Measurements from ENCODE around the gene SEMA4A. TPM values are rescaled to one million over a fixed set of nuclear protein-coding genes. Genes with fewer than 3 reads are reported as not detected.
"Not testable (repeated sequence)": the region's sequence is repeated elsewhere in the genome, so short reads cannot be mapped to it uniquely, and the experiment has no call there.

The SEMA4A gene
- total RNA-seq, 2 experiments from 2014 or later = 68.2 to 75.1 TPM

DNA sequence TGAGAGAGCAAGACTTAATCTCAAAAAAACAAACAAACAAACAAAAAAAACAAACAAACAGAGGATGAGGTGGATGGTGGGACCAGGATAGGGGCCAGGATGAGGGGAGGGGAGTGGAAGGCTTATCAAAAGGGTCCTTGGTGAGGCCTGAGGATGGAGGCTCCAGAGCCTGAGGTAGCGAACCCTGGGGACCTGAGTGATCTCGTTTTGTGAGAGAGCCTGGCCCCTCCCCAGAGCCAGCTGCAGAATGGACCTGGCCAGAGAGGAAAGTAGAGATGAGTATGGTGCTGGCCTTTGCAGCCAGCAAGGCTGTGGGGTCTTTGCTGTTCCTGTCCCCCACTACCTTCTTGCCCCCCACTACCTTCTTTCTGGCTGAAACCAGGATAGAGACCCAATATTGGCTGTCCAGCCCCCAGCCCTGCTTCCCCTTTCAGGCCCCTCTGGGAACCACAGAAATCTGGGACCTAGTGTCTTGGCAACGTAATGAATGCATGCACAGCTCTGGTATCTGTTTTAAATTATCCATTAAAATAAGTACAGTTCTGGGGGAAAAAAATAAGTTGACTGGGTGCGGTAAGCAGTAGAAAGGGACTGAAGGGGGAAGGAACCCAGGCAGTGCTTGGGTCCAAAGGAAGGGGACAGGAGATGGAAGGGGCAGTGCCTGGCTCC is 40.0 kb upstream of the SEMA4A start:
- Mint-ChIP-seq H3K27ac (peak overlapping the region; percentile 87), H3K4me3 (peak overlapping the region; percentile 93), H3K4me1 (ENCODE audit: low read depth) (peaks cover 21% of the 10 kb centered on the region), H3K9me3 (no peaks in the 10 kb centered on the region), H3K27me3 (no peaks in the 10 kb centered on the region), H3K36me3 (peaks cover 9% of the 10 kb centered on the region)
- intact Hi-C loops (cut with micrococcal nuclease) = no loop called here
- no peak for DNase-seq
- POLR2A ChIA-PET = interaction anchor here (1.4 to 5.3 kb wide), 5 partner anchors 8 to 100 kb away, joined by 4 to 95 read pairs (median 41); partner anchors contain the start of gene PMF1
- CTCF ChIA-PET = interaction anchor here (0.5 to 26.8 kb wide), 5 partner anchors 12 to 583 kb away, joined by 3 to 1097 read pairs (median 7); no protein-coding TSS in a partner anchor

DNA sequence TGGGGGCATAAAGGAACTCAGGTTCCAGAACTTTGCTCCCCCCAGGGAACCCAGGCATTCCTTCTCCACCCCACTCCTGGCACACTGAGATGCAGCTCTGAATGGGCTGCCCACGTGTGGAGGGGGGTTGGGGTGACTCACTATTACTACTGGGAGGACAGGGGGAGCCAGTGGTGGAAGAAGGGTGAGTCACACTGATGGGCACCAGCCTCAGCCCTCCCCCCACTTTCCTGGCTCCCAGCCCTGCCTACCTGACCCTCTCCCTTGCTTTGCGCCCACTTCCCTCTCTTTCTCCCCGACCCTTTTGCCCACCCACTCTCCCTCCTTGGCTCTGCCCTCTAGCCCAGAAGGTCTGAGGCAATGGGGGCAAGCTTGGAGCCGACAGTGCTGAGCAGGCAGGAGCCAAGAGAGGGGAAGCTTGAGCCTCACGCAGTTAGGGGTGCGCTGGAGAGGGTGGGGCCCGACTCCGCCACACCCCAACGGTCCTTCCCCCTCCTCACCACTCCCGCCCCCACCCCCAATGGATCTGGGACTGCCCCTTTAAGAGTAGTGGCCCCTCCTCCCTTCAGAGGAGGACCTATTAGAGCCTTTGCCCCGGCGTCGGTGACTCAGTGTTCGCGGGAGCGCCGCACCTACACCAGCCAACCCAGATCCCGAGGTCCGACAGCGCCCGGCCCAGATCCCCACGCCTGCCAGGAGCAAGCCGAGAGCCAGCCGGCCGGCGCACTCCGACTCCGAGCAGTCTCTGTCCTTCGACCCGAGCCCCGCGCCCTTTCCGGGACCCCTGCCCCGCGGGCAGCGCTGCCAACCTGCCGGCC is 39.1 kb upstream of the SEMA4A start, which contains the start of gene LMNA:
Gene LMNA, plus strand, starts transcription at position 611 of the 818 bp plus-strand sequence. CDS start 208 bp downstream, outside the sequence.
- intact Hi-C loops (cut with micrococcal nuclease) = loop anchor here (1.0 kb wide), 4 partner anchors 8 to 18 kb away; no protein-coding TSS in a partner anchor
- H3K27me3 Mint-ChIP-seq = no peaks in the 10 kb centered on the region

DNA sequence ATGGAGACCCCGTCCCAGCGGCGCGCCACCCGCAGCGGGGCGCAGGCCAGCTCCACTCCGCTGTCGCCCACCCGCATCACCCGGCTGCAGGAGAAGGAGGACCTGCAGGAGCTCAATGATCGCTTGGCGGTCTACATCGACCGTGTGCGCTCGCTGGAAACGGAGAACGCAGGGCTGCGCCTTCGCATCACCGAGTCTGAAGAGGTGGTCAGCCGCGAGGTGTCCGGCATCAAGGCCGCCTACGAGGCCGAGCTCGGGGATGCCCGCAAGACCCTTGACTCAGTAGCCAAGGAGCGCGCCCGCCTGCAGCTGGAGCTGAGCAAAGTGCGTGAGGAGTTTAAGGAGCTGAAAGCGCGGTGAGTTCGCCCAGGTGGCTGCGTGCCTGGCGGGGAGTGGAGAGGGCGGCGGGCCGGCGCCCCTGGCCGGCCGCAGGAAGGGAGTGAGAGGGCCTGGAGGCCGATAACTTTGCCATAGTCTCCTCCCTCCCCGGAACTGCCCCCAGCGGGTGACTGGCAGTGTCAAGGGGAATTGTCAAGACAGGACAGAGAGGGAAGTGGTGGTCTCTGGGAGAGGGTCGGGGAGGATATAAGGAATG is 38.4 kb upstream of the SEMA4A start:
- peak; percentile 38 for DNase-seq
- Mint-ChIP-seq H3K4me3 (peak overlapping the region; percentile 93), H3K4me1 (ENCODE audit: low read depth) (peaks cover 26% of the 10 kb centered on the region), H3K27ac (peak overlapping the region; percentile 87), H3K9me3 (no peaks in the 10 kb centered on the region), H3K36me3 (peaks cover 12% of the 10 kb centered on the region), H3K27me3 (no peaks in the 10 kb centered on the region)
- CTCF ChIA-PET = interaction anchor here (0.8 to 26.8 kb wide), 4 partner anchors 9 to 109 kb away, joined by 3 to 1097 read pairs (median 32); no protein-coding TSS in a partner anchor
- intact Hi-C loops (cut with micrococcal nuclease) = loop anchor here (1.0 kb wide), 4 partner anchors 8 to 19 kb away; no protein-coding TSS in a partner anchor
- POLR2A ChIA-PET = interaction anchor here (0.6 to 5.3 kb wide), 7 partner anchors 10 to 103 kb away, joined by 4 to 95 read pairs (median 9); partner anchors contain the start of gene PMF1

More for the DNA sequence above, 39.1 kb upstream of the SEMA4A start, which contains the start of gene LMNA:
- CTCF ChIA-PET = interaction anchor here (0.5 to 26.8 kb wide), 5 partner anchors 9 to 584 kb away, joined by 3 to 1097 read pairs (median 6); no protein-coding TSS in a partner anchor
- H3K36me3 Mint-ChIP-seq = peaks cover 11% of the 10 kb centered on the region
- H3K27ac Mint-ChIP-seq = peak within 1 kb of the TSS; percentile 87
- H3K4me1 Mint-ChIP-seq (ENCODE audit: low read depth) = peaks cover 23% of the 10 kb centered on the region
- peak within 1 kb of the TSS; percentile 93 for H3K4me3 Mint-ChIP-seq
- H3K9me3 Mint-ChIP-seq = no peaks in the 10 kb centered on the region
- DNase-seq = peak; percentile 92
- POLR2A ChIA-PET = interaction anchor here (0.7 to 5.3 kb wide), 7 partner anchors 9 to 104 kb away, joined by 4 to 95 read pairs (median 9); partner anchors contain the start of genes PMF1 and SLC25A44

DNA sequence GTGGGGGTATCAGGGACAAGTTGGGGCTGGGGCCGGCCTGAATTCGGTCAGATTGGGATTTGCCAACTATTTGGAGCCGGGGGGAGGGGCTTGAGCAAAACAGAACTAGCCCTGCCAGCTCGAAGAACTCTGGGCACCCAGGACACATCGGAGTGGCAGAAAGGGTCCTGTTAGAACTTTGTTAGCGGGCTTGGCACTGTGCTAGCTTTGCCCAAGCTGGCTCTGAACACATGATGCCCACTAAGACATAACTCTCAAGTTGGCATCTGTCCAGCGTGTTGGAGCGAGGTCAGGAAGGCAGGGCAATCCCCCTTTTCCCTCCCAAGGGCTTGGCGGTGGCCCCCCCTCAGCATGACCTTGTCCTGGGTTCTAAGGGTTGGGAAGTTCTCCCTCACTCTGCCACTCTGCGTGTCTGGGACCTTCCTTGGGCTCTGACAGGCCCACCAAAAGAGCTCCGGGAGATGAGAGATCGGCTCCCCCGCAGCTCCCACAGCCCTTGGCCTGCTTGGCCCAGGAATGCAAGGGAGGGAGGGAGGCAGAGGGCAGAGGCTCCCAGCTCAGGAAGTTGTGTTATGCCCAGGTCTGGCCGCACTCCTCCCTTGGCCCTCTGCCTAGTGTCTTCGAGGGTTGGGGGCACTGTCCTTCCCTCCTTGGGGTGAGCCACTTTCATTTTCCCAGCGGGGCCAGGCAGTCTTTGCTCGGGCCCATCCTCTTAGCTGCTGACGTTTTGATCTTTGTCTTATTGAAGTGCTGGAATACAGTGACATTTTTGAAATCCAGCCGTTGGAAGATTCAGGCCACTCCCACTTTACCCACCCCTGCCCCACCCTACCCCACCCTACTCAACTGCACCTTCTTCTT is 37.6 kb upstream of the SEMA4A start:
- peak overlapping the region; percentile 93 for H3K4me3 Mint-ChIP-seq
- intact Hi-C loops (cut with micrococcal nuclease) = no loop called here
- H3K9me3 Mint-ChIP-seq = no peaks in the 10 kb centered on the region
- H3K27ac Mint-ChIP-seq = peak overlapping the region; percentile 87
- ChIA-PET CTCF (interaction anchor here (0.8 to 26.8 kb wide), 3 partner anchors 8 to 18 kb away, joined by 3 to 1097 read pairs (median 57); no protein-coding TSS in a partner anchor), POLR2A (interaction anchor here (0.6 to 5.3 kb wide), 6 partner anchors 10 to 102 kb away, joined by 3 to 95 read pairs (median 24); no protein-coding TSS in a partner anchor)
- H3K36me3 Mint-ChIP-seq = peaks cover 15% of the 10 kb centered on the region
- no peak for DNase-seq
- no peaks in the 10 kb centered on the region for H3K27me3 Mint-ChIP-seq
- peaks cover 33% of the 10 kb centered on the region for H3K4me1 Mint-ChIP-seq (ENCODE audit: low read depth)

DNA sequence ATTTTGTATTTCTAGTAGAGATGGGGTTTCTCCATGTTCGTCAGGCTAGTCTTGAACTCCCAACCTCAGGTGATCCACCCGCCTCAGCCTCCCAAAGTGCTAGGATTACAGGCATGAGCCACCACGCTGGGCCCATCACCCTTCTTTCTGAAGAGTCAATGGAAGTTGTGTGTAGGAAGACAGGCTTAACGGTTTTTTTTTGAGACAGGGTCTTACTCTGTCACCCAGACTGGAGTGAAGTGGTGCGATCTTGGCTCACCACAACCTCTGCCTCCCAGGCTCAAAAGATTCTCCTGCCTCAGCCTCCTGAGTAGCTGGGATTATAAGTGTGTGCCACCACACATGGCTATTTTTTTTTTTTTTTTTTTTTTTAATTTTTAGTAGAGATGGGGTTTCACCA is 36.7 kb upstream of the SEMA4A start:
- POLR2A ChIA-PET = interaction anchor here (0.6 to 5.3 kb wide), 3 partner anchors 9 to 85 kb away, joined by 3 to 95 read pairs (median 57); no protein-coding TSS in a partner anchor
- Mint-ChIP-seq H3K4me3 (peak overlapping the region; percentile 93), H3K36me3 (peaks cover 15% of the 10 kb centered on the region), H3K27ac (peak overlapping the region; percentile 87), H3K4me1 (ENCODE audit: low read depth) (peaks cover 40% of the 10 kb centered on the region)
- DNase-seq; H3K9me3 Mint-ChIP-seq; intact Hi-C loops (cut with micrococcal nuclease); H3K27me3 Mint-ChIP-seq: not testable (repeated sequence)
- CTCF ChIA-PET = interaction anchor here (4.2 to 26.8 kb wide), 2 partner anchors 11 to 19 kb away, joined by 57 to 1097 read pairs; no protein-coding TSS in a partner anchor

DNA sequence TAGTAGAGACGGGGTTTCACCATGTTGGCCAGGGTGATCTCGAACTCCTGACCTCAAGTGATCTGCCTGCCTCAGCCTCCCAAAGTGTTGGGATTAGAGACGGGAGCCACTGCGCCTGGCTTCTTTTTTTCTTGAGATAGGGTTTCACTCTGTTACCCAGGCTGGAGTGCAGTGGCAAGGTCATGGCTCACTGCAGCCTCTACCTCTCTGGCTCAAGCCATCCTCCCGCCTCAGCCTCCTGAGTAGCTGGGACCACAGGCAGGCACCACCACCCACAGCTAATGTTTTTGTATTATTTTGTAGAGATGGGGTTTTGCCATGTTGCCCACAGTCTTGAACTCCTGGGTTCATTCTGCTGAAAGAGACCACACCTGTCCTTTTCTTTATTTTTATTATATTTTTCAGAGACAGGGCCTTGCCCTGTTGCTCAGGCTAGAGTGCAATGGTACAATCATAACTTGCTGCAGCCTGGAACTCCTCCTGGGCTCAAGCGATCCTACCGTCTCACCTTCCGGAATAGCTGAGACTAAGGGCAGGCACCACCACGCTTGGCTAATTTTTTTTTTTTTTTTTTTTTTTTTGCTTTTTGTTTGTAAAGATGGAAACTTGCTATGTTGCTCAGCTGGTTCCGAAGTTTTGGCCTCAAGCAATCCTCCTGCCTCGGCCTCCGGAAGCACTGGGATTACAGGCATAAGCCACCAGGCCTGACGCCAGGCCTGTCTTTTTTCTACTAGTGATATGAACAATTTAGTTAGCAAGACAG is 35.8 kb upstream of the SEMA4A start:
- Mint-ChIP-seq H3K27ac (no peak overlapping the region), H3K9me3 (no peaks in the 10 kb centered on the region), H3K4me3 (peak overlapping the region; percentile 50), H3K27me3 (no peaks in the 10 kb centered on the region), H3K4me1 (ENCODE audit: low read depth) (peaks cover 43% of the 10 kb centered on the region), H3K36me3 (peaks cover 15% of the 10 kb centered on the region)
- intact Hi-C loops (cut with micrococcal nuclease) = no loop called here
- POLR2A ChIA-PET = interaction anchor here (4.3 kb wide), 1 partner anchor 8 kb away, joined by 57 read pairs; no protein-coding TSS in a partner anchor
- no peak for DNase-seq
- CTCF ChIA-PET = interaction anchor here (1.3 to 26.8 kb wide), 3 partner anchors 10 to 20 kb away, joined by 7 to 1097 read pairs (median 57); no protein-coding TSS in a partner anchor

DNA sequence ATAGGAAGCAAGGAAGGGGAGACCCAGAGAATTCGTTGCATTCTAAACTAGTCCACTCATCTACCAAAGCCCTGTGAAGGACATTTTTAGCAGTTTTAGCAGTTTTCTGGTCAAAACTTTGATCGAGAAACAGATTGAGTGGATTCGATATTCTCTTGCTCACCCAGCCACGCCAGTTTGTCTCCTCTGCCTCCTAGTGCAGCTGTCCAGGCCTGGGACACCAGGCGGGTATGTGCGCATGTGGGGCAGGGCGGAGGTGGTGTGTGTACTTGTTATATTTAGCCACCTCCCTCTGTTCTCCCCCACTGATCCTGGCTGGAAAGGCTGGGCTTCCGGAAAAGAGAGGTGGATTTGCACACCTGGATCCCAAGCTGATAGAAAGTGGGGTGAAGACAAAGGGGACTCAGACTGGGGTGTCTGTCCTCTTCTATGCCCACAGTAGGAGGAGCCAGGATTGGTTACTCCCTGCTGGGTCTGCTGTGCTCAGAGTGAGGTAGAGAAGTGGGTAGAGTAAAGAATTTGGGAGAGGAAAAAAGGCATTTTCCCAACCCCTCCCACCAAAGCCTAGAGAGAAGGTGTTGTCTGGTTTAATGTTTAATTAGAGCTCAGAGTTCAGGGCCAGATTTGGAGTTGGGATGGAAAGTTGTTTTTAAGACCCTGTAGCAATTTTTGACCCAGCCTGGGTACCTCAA is 35.1 kb upstream of the SEMA4A start:
- Mint-ChIP-seq H3K36me3 (peaks cover 15% of the 10 kb centered on the region), H3K4me1 (ENCODE audit: low read depth) (peaks cover 51% of the 10 kb centered on the region), H3K27ac (peak overlapping the region; percentile 31), H3K27me3 (no peaks in the 10 kb centered on the region), H3K9me3 (no peaks in the 10 kb centered on the region), H3K4me3 (peak overlapping the region; percentile 51)
- DNase-seq = no peak
- POLR2A ChIA-PET = interaction anchor here (1.4 to 1.6 kb wide), 2 partner anchors 12 to 22 kb away, joined by 6 to 8 read pairs; no protein-coding TSS in a partner anchor
- intact Hi-C loops (cut with micrococcal nuclease) = no loop called here
- CTCF ChIA-PET = interaction anchor here (1.3 to 26.8 kb wide), 3 partner anchors 9 to 21 kb away, joined by 5 to 1097 read pairs (median 7); no protein-coding TSS in a partner anchor

DNA sequence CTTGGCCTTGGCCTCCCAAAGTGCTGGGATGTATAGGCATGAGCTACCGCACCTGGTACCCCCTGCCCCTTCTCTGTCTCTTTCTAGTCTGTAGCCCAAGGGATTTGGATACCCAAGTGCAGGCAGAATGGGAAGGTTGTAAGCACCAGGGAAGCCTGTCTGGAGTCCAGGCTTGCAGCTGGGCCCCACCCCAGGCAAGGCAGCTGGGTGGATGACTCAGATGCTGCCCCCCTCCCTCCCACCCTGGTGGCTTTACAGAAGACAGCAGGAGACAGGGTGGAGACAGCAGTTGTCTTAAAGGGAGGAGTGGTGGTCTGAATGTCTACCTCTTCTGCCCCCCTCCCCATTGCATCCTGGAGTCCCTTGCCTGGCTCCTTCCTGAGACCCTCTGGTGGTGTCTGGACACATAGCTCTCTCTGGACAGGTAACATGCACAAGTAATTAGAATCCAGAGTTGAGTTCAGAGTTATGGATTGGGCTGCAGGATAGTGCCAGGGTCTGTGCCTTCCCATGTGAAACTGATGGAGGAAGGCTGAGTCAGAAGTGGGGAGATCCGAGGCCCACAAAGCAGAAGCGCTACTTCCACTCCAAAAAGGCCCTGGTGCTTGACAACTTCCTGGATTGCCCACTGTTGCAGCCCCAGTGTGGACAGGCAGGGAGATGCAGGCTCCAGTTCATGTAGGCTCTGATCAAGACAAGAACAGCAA is 33.7 kb upstream of the SEMA4A start:
- H3K27ac Mint-ChIP-seq = peak overlapping the region; percentile 9
- H3K4me1 Mint-ChIP-seq (ENCODE audit: low read depth) = peaks cover 55% of the 10 kb centered on the region
- POLR2A ChIA-PET = interaction anchor here (1.4 to 1.8 kb wide), 3 partner anchors 14 to 23 kb away, joined by 6 to 8 read pairs (median 6); no protein-coding TSS in a partner anchor
- peak; percentile 37 for DNase-seq
- CTCF ChIA-PET = interaction anchor here (1.7 to 26.8 kb wide), 2 partner anchors 11 to 22 kb away, joined by 5 to 1097 read pairs; no protein-coding TSS in a partner anchor
- peaks cover 13% of the 10 kb centered on the region for H3K36me3 Mint-ChIP-seq
- peak overlapping the region; percentile 12 for H3K4me3 Mint-ChIP-seq
- intact Hi-C loops (cut with micrococcal nuclease) = no loop called here
- no peaks in the 10 kb centered on the region for H3K9me3 Mint-ChIP-seq
- no peaks in the 10 kb centered on the region for H3K27me3 Mint-ChIP-seq

DNA sequence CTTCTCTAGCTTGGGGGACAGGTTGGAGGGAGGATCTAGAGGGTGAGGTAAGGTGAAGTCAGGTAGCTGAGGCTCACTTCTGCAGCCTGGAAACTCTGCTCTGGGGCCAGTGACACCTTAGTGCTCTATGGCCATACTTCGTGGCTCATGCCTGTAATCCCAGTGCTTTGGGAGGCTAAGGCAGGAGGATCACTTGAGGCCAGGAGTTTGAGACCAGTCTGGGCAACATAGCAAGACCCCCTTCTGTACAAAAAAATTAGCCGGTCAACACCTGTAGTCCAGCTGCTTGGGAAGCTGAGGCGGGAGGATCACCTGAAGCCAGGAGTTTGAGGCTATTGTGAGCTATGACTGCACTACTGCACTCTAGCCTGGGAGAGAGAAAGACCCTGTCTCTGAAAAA is 33.1 kb upstream of the SEMA4A start:
- POLR2A ChIA-PET = interaction anchor here (1.8 kb wide), 1 partner anchor 23 kb away, joined by 6 read pairs; no protein-coding TSS in a partner anchor

More for the DNA sequence above, 33.1 kb upstream of the SEMA4A start:
- no peak for DNase-seq
- no peaks in the 10 kb centered on the region for H3K27me3 Mint-ChIP-seq
- H3K4me1 Mint-ChIP-seq (ENCODE audit: low read depth) = peaks cover 62% of the 10 kb centered on the region
- peak overlapping the region; percentile 23 for H3K27ac Mint-ChIP-seq
- no peaks in the 10 kb centered on the region for H3K9me3 Mint-ChIP-seq
- intact Hi-C loops (cut with micrococcal nuclease) = no loop called here
- peaks cover 13% of the 10 kb centered on the region for H3K36me3 Mint-ChIP-seq
- H3K4me3 Mint-ChIP-seq = no peak overlapping the region
- CTCF ChIA-PET = interaction anchor here (0.9 to 26.8 kb wide), 3 partner anchors 9 to 23 kb away, joined by 3 to 1097 read pairs (median 5); no protein-coding TSS in a partner anchor
